ENCODE measurements around the gene SKA3. TPM values are rescaled to one million over a fixed set of nuclear protein-coding genes. Genes with fewer than 3 reads are reported as not detected.

Gene SKA3
- total and polyA plus RNA-seq, 2 donors (not counting 1 experiment from before 2014, with no cell fraction given) = 6.1 to 6.6 TPM

GRCh38 chr13:21119526-21119925, 56.8 kb downstream of the SKA3 start:
- Histone ChIP-seq H3K4me2 (ENCODE audit: extremely low read depth, insufficient read depth, low read length) (no peak overlapping the region), H2AFZ (ENCODE audit: low read length) (no peak overlapping the region), H3K4me1 (ENCODE audit: control insufficient read depth, extremely low read depth, insufficient read depth, low read length) (no peaks in the 10 kb centered on the region), H4K20me1 (ENCODE audit: control insufficient read depth, extremely low read depth, insufficient read depth, low read length) (no peaks in the 10 kb centered on the region), H3K27me3 (ENCODE audit: control insufficient read depth, insufficient read depth, low read length) (no peaks in the 10 kb centered on the region), H3K4me3 (replicated peaks in 1 of 4; ENCODE audit: control extremely low read depth in 1 of 4, insufficient read depth in 1 of 4, low read depth in 3 of 4, low read length in 4 of 4) (no peak overlapping the region), H3K27ac (ENCODE audit: insufficient read depth, low read length) (no peak overlapping the region), H3K79me2 (ENCODE audit: control insufficient read depth, insufficient read depth, low read length) (no peaks in the 10 kb centered on the region), H3K9ac (ENCODE audit: insufficient read depth, low read length) (no peak overlapping the region), H3K36me3 (ENCODE audit: control insufficient read depth, insufficient read depth, low read length) (no peaks in the 10 kb centered on the region), H3K9me3 (ENCODE audit: control insufficient read depth, insufficient read depth, low read depth, low read length) (no peaks in the 10 kb centered on the region)
- DNase-seq (ENCODE audit: low read depth in 2 of 2) = no peak
- TF ChIP-seq EZH2 (IDR thresholded peaks at IDR 0.05; ENCODE audit: low read length, missing control alignments) (no peak), CTCF (conservative IDR thresholded peaks at IDR 0.05 in 1 of 2, IDR thresholded peaks at IDR 0.05 in 1 of 2; ENCODE audit: low read depth in 1 of 2, low read length in 2 of 2) (no peak)

GRCh38 chr13:21118180-21118579, 58.2 kb downstream of the SKA3 start:
- Histone ChIP-seq H3K4me3 (replicated peaks in 1 of 4; ENCODE audit: control extremely low read depth in 1 of 4, insufficient read depth in 1 of 4, low read depth in 3 of 4, low read length in 4 of 4) (no peak overlapping the region), H4K20me1 (ENCODE audit: control insufficient read depth, extremely low read depth, insufficient read depth, low read length) (no peaks in the 10 kb centered on the region), H3K27me3 (ENCODE audit: control insufficient read depth, insufficient read depth, low read length) (no peaks in the 10 kb centered on the region), H3K4me2 (ENCODE audit: extremely low read depth, insufficient read depth, low read length) (no peak overlapping the region), H3K9ac (ENCODE audit: insufficient read depth, low read length) (no peak overlapping the region), H3K27ac (ENCODE audit: insufficient read depth, low read length) (no peak overlapping the region), H2AFZ (ENCODE audit: low read length) (no peak overlapping the region), H3K79me2 (ENCODE audit: control insufficient read depth, insufficient read depth, low read length) (no peaks in the 10 kb centered on the region), H3K4me1 (ENCODE audit: control insufficient read depth, extremely low read depth, insufficient read depth, low read length) (no peaks in the 10 kb centered on the region), H3K9me3 (ENCODE audit: control insufficient read depth, insufficient read depth, low read depth, low read length) (no peaks in the 10 kb centered on the region), H3K36me3 (ENCODE audit: control insufficient read depth, insufficient read depth, low read length) (no peaks in the 10 kb centered on the region)
- TF ChIP-seq CTCF (conservative IDR thresholded peaks at IDR 0.05 in 1 of 2, IDR thresholded peaks at IDR 0.05 in 1 of 2; ENCODE audit: low read depth in 1 of 2, low read length in 2 of 2) (no peak), EZH2 (IDR thresholded peaks at IDR 0.05; ENCODE audit: low read length, missing control alignments) (no peak)
- no peak for DNase-seq (ENCODE audit: low read depth in 2 of 2)

- TF ChIP-seq CTCF (conservative IDR thresholded peaks at IDR 0.05 in 1 of 2, IDR thresholded peaks at IDR 0.05 in 1 of 2; ENCODE audit: low read depth in 1 of 2, low read length in 2 of 2) (no peak), EZH2 (IDR thresholded peaks at IDR 0.05; ENCODE audit: low read length, missing control alignments) (no peak)
- Histone ChIP-seq H3K4me3 (replicated peaks in 1 of 4; ENCODE audit: control extremely low read depth in 1 of 4, insufficient read depth in 1 of 4, low read depth in 3 of 4, low read length in 4 of 4) (no peak overlapping the region), H3K9me3 (ENCODE audit: control insufficient read depth, insufficient read depth, low read depth, low read length) (no peaks in the 10 kb centered on the region), H3K27me3 (ENCODE audit: control insufficient read depth, insufficient read depth, low read length) (no peaks in the 10 kb centered on the region), H3K79me2 (ENCODE audit: control insufficient read depth, insufficient read depth, low read length) (no peaks in the 10 kb centered on the region), H4K20me1 (ENCODE audit: control insufficient read depth, extremely low read depth, insufficient read depth, low read length) (no peaks in the 10 kb centered on the region), H3K27ac (ENCODE audit: insufficient read depth, low read length) (no peak overlapping the region), H3K9ac (ENCODE audit: insufficient read depth, low read length) (no peak overlapping the region), H3K4me2 (ENCODE audit: extremely low read depth, insufficient read depth, low read length) (no peak overlapping the region), H3K36me3 (ENCODE audit: control insufficient read depth, insufficient read depth, low read length) (no peaks in the 10 kb centered on the region), H3K4me1 (ENCODE audit: control insufficient read depth, extremely low read depth, insufficient read depth, low read length) (no peaks in the 10 kb centered on the region), H2AFZ (ENCODE audit: low read length) (no peak overlapping the region)
- no peak for DNase-seq (ENCODE audit: low read depth in 2 of 2)
These were observed 59.1 kb downstream of the SKA3 start for GRCh38 chr13:21117104-21117809.

Measured in fibroblast of lung (primary cell).